Thyroid gland (tissue), 4 donors: ENCODE results near the gene METTL9. TPM values are rescaled to one million over a fixed set of nuclear protein-coding genes. Genes with fewer than 3 reads are reported as not detected.
A peak's percentile ranks its signal among the peaks of the same experiment; 100 is the strongest.
"Not testable (repeated sequence)": the region's sequence is repeated elsewhere in the genome, so short reads cannot be mapped to it uniquely, and the experiment has no call there.

Source experiments
- DNase-seq, 2 donors: peaks; one replicate each; pipeline ENCODE4 v3.0.0-alpha.2; 2019
- H3K27ac ChIP-seq, 3 donors: fragments of 200-600 bp; sonication (generic); 1 replicate in 2 of 3; 2 replicates in 1 of 3; pipeline ENCODE4 v1.5.1; 2016 to 2019; ENCODE audit warnings: mild to moderate bottlenecking in 1 of 3, moderate library complexity in 1 of 3
- H3K27me3 ChIP-seq: fragments of 200-600 bp; sonication (generic); one replicate; pipeline ENCODE4 v1.5.1; 2019
- H3K36me3 ChIP-seq, 2 donors: fragments of 200-600 bp; sonication (generic); one replicate each; pipeline ENCODE4 v1.5.1; 2016 to 2019
- H3K4me1 ChIP-seq, 2 donors: fragments of 200-600 bp; sonication (generic); one replicate each; pipeline ENCODE4 v1.5.1; 2017 to 2019
- H3K4me3 ChIP-seq, 3 donors: fragments of 200-600 bp; sonication (generic); replicated peaks in 1 of 3; 1 replicate in 2 of 3; 2 replicates in 1 of 3; pipeline ENCODE4 v1.5.1; 2016; ENCODE audit warnings: mild to moderate bottlenecking in 1 of 3
- H3K9me3 ChIP-seq: fragments of 200-600 bp; sonication (generic); one replicate; pipeline ENCODE4 v1.5.1; 2017
- CTCF ChIP-seq, 6 experiments: fragments of 200-600 bp in 3 of 6; fragments of 450-650 bp in 3 of 6; sonication (generic) in 3 of 6; IDR thresholded peaks; one replicate each; pipeline ENCODE4 v1.5.1; 2016 to 2019; ENCODE audit warnings: antibody characterized with exemption in 6 of 6, mild to moderate bottlenecking in 2 of 6, inconsistent platforms in 1 of 6, moderate library complexity in 1 of 6
- POLR2A ChIP-seq, 2 donors: fragments of 450-650 bp; IDR thresholded peaks; one replicate each; pipeline ENCODE4 v1.6.1; 2017; ENCODE audit warnings: antibody characterized with exemption in 2 of 2, mild to moderate bottlenecking in 2 of 2, moderate library complexity in 1 of 2
- WGBS, 2 donors: methylation state at CpG; one replicate each; pipeline ENCODE4 v1.1.5; 2017; 5-methylcytosine and 5-hydroxymethylcytosine counted together
- intact Hi-C: fragments of 100-400 bp; cut with DNase I; formaldehyde crosslinking; loops from one replicate; pipeline ENCODE4 v1.15.1; 2023
- total RNA-seq, 4 donors: library from RNA; depleted of rRNA; stranded (reverse); fragments of >200 nt; gene quantifications; one replicate each; pipeline ENCODE4 v1.2.3, GENCODE V29; 2016

METTL9 gene
- total RNA-seq, 4 donors from 2014 or later, result 139 to 196 (median 181) TPM

GRCh38 chr16:21556651-21557241 lies 42.6 kb upstream of the METTL9 start:
- H3K27ac ChIP-seq, H3K4me3 ChIP-seq, H3K27me3 ChIP-seq, H3K9me3 ChIP-seq, H3K4me1 ChIP-seq, H3K36me3 ChIP-seq: not testable (repeated sequence)
- intact Hi-C loops, result loop anchor here (5.0 kb wide), 1 partner anchor 369 kb away; no protein-coding TSS in a partner anchor
- 58% methylated on average over 24 of the region's 25 CpGs for WGBS, 2 donors
- DNase-seq, result peak in 1 of 2 donors; percentile 11

DNA sequence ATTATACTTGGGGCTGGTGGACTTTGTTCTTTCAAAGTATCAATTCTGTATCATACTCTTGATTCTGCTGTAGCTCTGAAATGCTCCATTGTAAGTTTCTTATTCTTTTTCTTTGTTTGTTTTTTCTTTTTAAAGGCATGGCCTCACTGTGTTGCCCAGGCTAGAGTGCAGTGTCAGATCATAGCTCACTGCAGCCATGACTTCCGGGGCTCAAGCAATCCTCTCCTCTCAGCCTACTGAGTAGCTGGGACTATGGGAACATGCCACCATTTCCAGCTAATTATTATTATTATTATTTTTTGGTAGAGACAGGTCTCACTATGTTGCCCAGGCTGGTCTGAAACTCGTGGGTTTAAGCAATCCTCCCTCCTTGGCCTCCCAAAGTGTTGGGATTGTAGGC lies 38.9 kb upstream of the METTL9 start:
- Histone ChIP-seq H3K27ac (no peak overlapping the region), H3K4me1 (no peaks in the 10 kb centered on the region), H3K9me3 (no peaks in the 10 kb centered on the region), H3K36me3 (no peaks in the 10 kb centered on the region), H3K27me3 (no peaks in the 10 kb centered on the region), H3K4me3 (no peak overlapping the region)
- intact Hi-C loops, result no loop called here
- no peak for DNase-seq
- 88 to 90% methylated on average over 2 of the region's 2 CpGs for WGBS, 2 donors
- TF ChIP-seq POLR2A (IDR thresholded peaks at IDR 0.05) (no peak), CTCF (IDR thresholded peaks at IDR 0.05) (no peak)

DNA sequence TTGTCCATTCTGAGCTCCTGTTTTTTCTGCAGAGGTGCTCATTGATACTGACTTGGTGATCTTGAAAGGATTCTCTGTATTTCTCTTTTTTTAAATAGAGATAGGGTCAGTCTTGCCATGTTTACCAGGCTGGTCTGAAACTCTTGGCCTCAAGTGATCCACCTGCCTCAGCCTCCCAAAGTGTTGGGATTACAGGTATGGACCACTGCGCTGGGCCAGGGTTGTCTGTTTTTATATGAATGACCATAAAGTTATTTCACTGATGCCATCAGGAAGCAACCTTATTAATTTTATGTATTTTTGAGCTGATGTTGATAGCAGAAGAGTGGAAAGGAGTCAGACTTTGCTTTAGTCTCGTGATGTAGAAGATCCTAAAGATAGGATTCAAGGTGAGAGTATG lies 35.7 kb upstream of the METTL9 start:
- no peak overlapping the region for H3K4me3 ChIP-seq

GRCh38 chr16:21564367-21564766 lies 35.0 kb upstream of the METTL9 start:
- H3K4me1 ChIP-seq, DNase-seq, H3K9me3 ChIP-seq, H3K4me3 ChIP-seq, intact Hi-C loops, H3K27me3 ChIP-seq, H3K36me3 ChIP-seq, H3K27ac ChIP-seq: not testable (repeated sequence)
- 81 to 89% methylated on average over 1 of the region's 1 CpG for WGBS, 2 donors

More for the DNA sequence above, 35.7 kb upstream of the METTL9 start:
- no peaks in the 10 kb centered on the region for H3K9me3 ChIP-seq
- H3K4me1 ChIP-seq, result no peaks in the 10 kb centered on the region
- 97 to 99% methylated on average over 2 of the region's 2 CpGs for WGBS, 2 donors
- no peak for DNase-seq
- no peak overlapping the region for H3K27ac ChIP-seq
- H3K36me3 ChIP-seq, result no peaks in the 10 kb centered on the region
- no peaks in the 10 kb centered on the region for H3K27me3 ChIP-seq
- intact Hi-C loops, result no loop called here
- no peak for TF ChIP-seq CTCF (IDR thresholded peaks at IDR 0.05)
- TF ChIP-seq POLR2A (IDR thresholded peaks at IDR 0.05), result no peak

- H3K9me3 ChIP-seq, result no peaks in the 10 kb centered on the region
- intact Hi-C loops, result no loop called here
- no peaks in the 10 kb centered on the region for H3K36me3 ChIP-seq
- H3K4me1 ChIP-seq, result no peaks in the 10 kb centered on the region
- no peak for DNase-seq
- no peak overlapping the region for H3K27ac ChIP-seq
- no peaks in the 10 kb centered on the region for H3K27me3 ChIP-seq
- H3K4me3 ChIP-seq, result no peak overlapping the region
- TF ChIP-seq POLR2A (IDR thresholded peaks at IDR 0.05), result no peak
- TF ChIP-seq CTCF (IDR thresholded peaks at IDR 0.05), result no peak
- WGBS, 2 donors, result 78 to 88% methylated on average over 2 of the region's 2 CpGs
These were observed 33.9 kb upstream of the METTL9 start for GRCh38 chr16:21565507-21565860.

- Histone ChIP-seq H3K36me3 (no peaks in the 10 kb centered on the region), H3K4me1 (no peaks in the 10 kb centered on the region), H3K27ac (no peak overlapping the region), H3K9me3 (no peaks in the 10 kb centered on the region), H3K4me3 (no peak overlapping the region), H3K27me3 (no peaks in the 10 kb centered on the region)
- WGBS, 2 donors, result 77 to 85% methylated on average over 13 of the region's 13 CpGs
- intact Hi-C loops, result no loop called here
- TF ChIP-seq POLR2A (IDR thresholded peaks at IDR 0.05), result no peak
- TF ChIP-seq CTCF (IDR thresholded peaks at IDR 0.05), result no peak
- DNase-seq, result no peak
These were observed 33.3 kb upstream of the METTL9 start for GRCh38 chr16:21565861-21566669.
